Measurements from ENCODE around the gene AFTPH. TPM values are rescaled to one million over a fixed set of nuclear protein-coding genes. Genes with fewer than 3 reads are reported as not detected.

Gene AFTPH
- total RNA-seq, 2 experiments from 2014 or later, result 39.2 to 40.2 TPM

DNA sequence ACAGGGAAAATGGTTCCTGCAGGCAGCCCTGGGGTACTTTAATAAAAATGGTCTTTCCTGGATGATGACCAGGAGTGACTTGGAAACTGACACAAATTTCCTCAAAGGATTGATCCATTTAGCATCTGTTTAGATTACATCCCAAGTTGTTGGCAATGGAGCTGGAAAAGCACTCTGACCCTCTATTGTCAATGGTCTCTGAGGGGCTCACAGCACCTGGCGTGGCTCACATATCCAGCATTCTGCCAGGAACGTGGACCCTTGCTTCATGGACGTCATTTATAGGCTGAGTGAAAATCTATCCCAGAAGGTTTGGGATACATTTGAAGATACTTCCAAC lies 85.8 kb downstream of the AFTPH start:
- Mint-ChIP-seq H3K4me1 (peaks cover 29% of the 10 kb centered on the region), H3K9me3 (no peaks in the 10 kb centered on the region), H3K4me3 (peak overlapping the region; percentile 66), H3K36me3 (ENCODE audit: low read depth) (no peaks in the 10 kb centered on the region), H3K27ac (no peak overlapping the region), H3K27me3 (peaks cover 12% of the 10 kb centered on the region)
- no peak for DNase-seq
- CTCF ChIA-PET, result interaction anchor here (0.6 to 5.0 kb wide), 6 partner anchors 18 to 258 kb away, joined by 3 to 31 read pairs (median 4); partner anchors contain the start of genes AFTPH and SERTAD2
- POLR2A ChIA-PET, result interaction anchor here (0.9 to 5.1 kb wide), 7 partner anchors 8 to 283 kb away, joined by 3 to 54 read pairs (median 4); partner anchors contain the start of genes AFTPH and SERTAD2

DNA sequence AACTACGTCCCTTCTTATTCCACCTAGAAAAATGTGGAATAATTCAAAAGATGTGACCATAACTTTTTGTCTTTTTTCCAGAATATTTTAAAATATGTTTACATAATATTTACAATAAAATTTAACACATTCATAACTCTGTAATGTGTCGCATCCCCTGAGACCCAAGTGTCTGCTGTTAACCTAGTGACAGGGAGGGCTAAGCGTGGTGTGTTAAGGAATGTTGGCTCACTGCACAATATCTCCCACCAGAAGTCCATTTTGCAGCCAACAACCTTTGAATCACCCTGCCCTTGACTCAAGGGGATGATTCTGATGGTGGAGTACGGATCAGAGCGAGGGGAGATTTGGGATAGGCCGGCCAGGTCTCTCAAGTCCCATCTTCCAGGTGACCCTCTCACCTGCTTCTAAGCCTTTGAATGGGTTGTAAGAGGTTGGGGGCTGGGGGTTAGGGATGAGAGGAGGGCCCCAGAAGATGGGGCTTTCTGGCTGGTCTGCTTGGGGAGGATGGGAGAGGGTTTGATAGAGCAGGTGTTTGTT lies 86.3 kb downstream of the AFTPH start:
- POLR2A ChIA-PET, result interaction anchor here (1.8 kb wide), 1 partner anchor 8 kb away, joined by 9 read pairs; no protein-coding TSS in a partner anchor
- peak overlapping the region; percentile 66 for H3K4me3 Mint-ChIP-seq
- H3K4me1 Mint-ChIP-seq, result peaks cover 29% of the 10 kb centered on the region
- CTCF ChIA-PET, result interaction anchor here (2.0 to 5.0 kb wide), 3 partner anchors 18 to 42 kb away, joined by 5 to 31 read pairs (median 30); partner anchors contain the start of gene SERTAD2
- no peaks in the 10 kb centered on the region for H3K9me3 Mint-ChIP-seq
- H3K27me3 Mint-ChIP-seq, result peaks cover 12% of the 10 kb centered on the region
- no peaks in the 10 kb centered on the region for H3K36me3 Mint-ChIP-seq (ENCODE audit: low read depth)
- no peak for DNase-seq
- H3K27ac Mint-ChIP-seq, result no peak overlapping the region

DNA sequence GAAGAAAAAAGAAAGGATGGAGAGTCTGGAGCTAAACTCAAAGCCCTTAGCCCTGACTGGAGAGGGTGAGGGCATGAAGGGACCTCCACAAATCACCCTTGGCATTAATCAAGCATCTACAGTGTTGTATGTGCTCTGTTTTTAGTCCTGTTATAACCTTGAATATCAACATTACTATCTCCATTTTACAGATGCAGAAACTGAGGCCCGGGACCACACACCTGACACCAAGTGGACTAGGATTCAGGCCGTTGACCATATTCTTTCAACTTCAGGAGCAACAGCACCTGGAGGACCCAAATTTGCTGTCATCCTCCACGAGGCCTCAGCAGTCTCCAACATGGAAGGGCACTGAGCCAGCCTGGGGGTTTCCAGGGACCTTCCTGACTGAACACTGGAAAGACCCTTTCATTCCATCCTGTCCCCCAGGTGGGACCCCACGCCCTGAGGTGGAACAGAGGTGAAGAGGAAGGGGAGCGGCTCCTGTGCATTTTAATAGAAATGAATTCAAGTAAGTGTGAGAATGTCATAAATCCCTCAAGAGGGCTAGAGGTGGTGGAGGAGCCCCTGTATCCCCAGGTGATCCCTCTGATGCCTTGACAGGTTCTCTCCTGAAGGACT lies 88.6 kb downstream of the AFTPH start:
- H3K4me3 Mint-ChIP-seq, result no peak overlapping the region
- DNase-seq, result no peak
- H3K36me3 Mint-ChIP-seq (ENCODE audit: low read depth), result no peaks in the 10 kb centered on the region
- peaks cover 12% of the 10 kb centered on the region for H3K27me3 Mint-ChIP-seq
- peaks cover 10% of the 10 kb centered on the region for H3K4me1 Mint-ChIP-seq
- POLR2A ChIA-PET, result no interaction called here
- H3K9me3 Mint-ChIP-seq, result no peaks in the 10 kb centered on the region
- CTCF ChIA-PET, result no interaction called here
- no peak overlapping the region for H3K27ac Mint-ChIP-seq

DNA sequence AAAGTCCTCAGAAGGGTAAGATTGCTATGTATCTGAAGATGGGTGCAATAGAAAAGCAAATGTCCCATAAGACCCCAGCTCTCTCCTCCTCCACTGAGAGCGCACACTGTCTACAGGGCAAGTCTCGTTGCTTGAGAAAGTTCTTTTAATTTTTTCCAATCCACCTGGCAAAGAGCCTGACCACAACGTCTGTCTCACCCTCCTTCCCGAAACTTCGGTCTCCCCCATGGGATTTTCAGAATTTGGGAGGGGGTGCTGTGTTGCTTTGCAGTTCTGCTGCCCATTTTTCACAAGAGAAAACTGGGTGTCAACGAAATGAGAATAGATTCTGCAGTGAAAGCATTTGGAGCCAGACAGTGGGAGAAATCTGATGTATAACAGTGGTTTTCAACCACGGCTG lies 89.1 kb downstream of the AFTPH start:
- no peak for DNase-seq
- Mint-ChIP-seq H3K4me3 (no peak overlapping the region), H3K27ac (no peak overlapping the region), H3K9me3 (no peaks in the 10 kb centered on the region), H3K4me1 (peaks cover 4% of the 10 kb centered on the region), H3K36me3 (ENCODE audit: low read depth) (no peaks in the 10 kb centered on the region), H3K27me3 (peaks cover 12% of the 10 kb centered on the region)
- ChIA-PET POLR2A (no interaction called here), CTCF (no interaction called here)

DNA sequence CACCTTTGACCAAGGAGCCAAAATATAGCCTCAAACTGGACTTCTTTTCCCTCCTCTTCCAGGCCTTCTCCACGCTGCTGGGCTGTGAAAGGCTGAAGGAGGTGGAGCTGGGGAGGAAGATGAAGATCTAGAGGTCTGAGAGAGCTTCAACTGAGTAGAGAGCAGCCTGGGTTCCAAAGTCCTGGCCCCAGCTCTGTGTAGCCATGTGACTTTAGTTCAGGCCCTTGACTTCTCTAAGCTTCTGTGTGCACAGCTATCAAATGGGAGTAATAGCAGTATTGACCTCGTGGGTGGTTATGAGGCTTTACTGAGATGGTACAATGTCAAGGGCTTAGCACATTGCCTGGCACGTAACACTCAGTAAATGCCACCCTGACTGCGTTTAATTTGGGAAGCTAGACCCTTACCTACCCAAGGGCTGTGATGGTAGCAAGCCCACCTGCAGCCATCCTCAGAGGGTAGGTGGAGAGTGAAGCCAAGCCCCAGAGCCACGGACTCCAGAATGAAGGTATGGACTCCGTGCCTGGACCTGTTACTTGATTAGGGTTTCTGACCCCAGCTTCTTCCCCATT lies 91.2 kb downstream of the AFTPH start:
- H3K9me3 Mint-ChIP-seq, result no peaks in the 10 kb centered on the region
- DNase-seq, result no peak
- no peaks in the 10 kb centered on the region for H3K4me1 Mint-ChIP-seq
- peaks cover 19% of the 10 kb centered on the region for H3K27me3 Mint-ChIP-seq
- H3K4me3 Mint-ChIP-seq, result no peak overlapping the region
- no peaks in the 10 kb centered on the region for H3K36me3 Mint-ChIP-seq (ENCODE audit: low read depth)
- CTCF ChIA-PET, result interaction anchor here (1.1 to 1.5 kb wide), 2 partner anchors 32 to 216 kb away, joined by 3 to 4 read pairs; no protein-coding TSS in a partner anchor
- POLR2A ChIA-PET, result interaction anchor here (0.7 to 1.6 kb wide), 3 partner anchors 8 to 38 kb away, joined by 3 to 4 read pairs (median 4); partner anchors contain the start of gene SERTAD2
- no peak overlapping the region for H3K27ac Mint-ChIP-seq

DNA sequence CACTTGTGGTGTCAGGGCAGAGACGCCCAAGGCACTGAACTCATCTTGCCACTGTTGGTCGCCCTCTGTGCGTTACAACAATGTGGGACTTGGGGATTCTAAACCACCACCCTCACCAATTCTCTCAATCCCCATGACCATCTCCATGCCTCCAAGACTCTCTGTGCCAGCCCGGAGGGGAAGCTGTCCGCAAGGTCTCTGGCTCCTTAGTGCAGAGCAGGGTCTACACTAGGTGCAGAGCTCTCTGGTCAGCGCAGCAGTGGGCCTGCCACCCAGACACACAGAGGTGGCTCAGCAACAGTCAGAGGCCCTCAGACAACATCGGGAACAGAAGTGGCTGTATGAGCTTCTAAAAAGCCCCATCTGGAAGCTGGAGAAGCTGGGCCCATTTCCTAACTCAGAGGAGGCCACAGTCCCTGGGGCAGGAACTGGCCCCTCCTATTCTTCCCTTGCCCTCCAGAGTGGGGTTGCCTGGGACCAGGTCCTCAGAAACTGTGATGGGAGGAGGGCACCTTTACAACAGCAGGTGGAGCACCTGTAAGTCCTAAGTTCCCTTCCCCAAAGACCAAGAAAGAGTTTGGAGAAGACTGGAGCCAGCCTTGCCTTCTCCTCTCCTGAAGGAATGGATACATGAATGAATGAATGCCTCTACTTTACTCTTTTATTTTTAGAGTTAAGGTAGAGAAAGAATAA lies 91.9 kb downstream of the AFTPH start:
- DNase-seq, result no peak
- Mint-ChIP-seq H3K27me3 (peaks cover 14% of the 10 kb centered on the region), H3K9me3 (no peaks in the 10 kb centered on the region), H3K27ac (no peak overlapping the region), H3K4me1 (no peaks in the 10 kb centered on the region), H3K36me3 (ENCODE audit: low read depth) (no peaks in the 10 kb centered on the region), H3K4me3 (no peak overlapping the region)
- ChIA-PET POLR2A (interaction anchor here (0.7 to 1.3 kb wide), 4 partner anchors 9 to 92 kb away, joined by 3 read pairs; partner anchors contain the start of genes AFTPH and SERTAD2), CTCF (interaction anchor here (0.8 to 1.5 kb wide), 6 partner anchors 9 to 216 kb away, joined by 3 to 8 read pairs (median 3); no protein-coding TSS in a partner anchor)

DNA sequence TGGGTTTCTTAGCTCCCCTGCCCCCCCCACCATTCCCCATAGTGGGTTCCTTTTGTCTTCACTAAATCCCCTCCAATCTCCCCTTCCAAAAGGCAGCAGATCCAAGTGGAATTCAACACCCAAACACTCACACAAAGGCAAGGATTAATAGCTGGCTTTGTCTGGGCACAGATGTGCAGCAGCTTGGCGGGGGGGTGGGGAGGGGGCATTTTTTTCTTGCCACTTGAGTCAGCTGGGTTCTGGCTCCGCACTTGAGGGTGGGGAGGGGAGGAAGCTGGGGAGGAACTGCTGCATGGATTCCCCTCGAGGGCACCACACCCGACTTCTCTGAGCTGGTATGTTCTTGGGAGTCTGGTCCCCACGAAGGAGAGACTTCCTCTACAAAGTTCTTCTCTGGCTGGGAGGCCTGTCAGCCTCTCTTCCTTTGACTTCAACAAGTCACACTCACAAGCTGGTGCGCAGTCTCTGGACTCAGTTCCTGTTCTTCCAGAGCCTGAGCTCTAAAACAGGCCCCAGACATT lies 93.6 kb downstream of the AFTPH start:
- H3K27ac Mint-ChIP-seq, result no peak overlapping the region
- no peak overlapping the region for H3K4me3 Mint-ChIP-seq
- peaks cover 3% of the 10 kb centered on the region for H3K4me1 Mint-ChIP-seq
- no peak for DNase-seq
- H3K9me3 Mint-ChIP-seq, result no peaks in the 10 kb centered on the region
- ChIA-PET POLR2A (interaction anchor here (1.3 to 1.8 kb wide), 4 partner anchors 8 to 126 kb away, joined by 3 to 9 read pairs (median 6); no protein-coding TSS in a partner anchor), CTCF (interaction anchor here (0.9 to 1.7 kb wide), 3 partner anchors 10 to 258 kb away, joined by 3 to 6 read pairs (median 4); no protein-coding TSS in a partner anchor)
- H3K27me3 Mint-ChIP-seq, result peaks cover 13% of the 10 kb centered on the region
- H3K36me3 Mint-ChIP-seq (ENCODE audit: low read depth), result no peaks in the 10 kb centered on the region

DNA sequence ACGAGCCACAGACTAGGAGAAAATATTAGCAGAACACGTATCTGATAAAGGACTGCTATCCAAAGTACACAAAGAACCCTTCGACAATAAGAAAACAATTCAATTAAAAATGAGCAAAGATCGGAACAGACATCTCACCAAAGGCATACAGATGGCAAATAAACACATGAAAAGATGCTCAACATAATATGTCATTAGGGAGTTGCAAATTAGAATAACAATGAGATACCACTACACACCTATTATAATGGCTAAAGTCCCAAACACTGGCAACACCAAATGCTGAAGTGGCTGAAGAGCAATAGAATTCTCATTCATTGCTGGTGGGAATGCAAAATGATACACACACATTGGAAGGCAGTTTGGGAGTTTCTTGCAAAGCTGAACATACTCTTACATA lies 96.5 kb downstream of the AFTPH start:
- peaks cover 9% of the 10 kb centered on the region for H3K27me3 Mint-ChIP-seq
- no peak overlapping the region for H3K4me3 Mint-ChIP-seq
- H3K9me3 Mint-ChIP-seq, result no peaks in the 10 kb centered on the region
- POLR2A ChIA-PET, result no interaction called here
- H3K4me1 Mint-ChIP-seq, result peaks cover 3% of the 10 kb centered on the region
- no peak for DNase-seq
- no peaks in the 10 kb centered on the region for H3K36me3 Mint-ChIP-seq (ENCODE audit: low read depth)
- H3K27ac Mint-ChIP-seq, result no peak overlapping the region
- CTCF ChIA-PET, result no interaction called here

DNA sequence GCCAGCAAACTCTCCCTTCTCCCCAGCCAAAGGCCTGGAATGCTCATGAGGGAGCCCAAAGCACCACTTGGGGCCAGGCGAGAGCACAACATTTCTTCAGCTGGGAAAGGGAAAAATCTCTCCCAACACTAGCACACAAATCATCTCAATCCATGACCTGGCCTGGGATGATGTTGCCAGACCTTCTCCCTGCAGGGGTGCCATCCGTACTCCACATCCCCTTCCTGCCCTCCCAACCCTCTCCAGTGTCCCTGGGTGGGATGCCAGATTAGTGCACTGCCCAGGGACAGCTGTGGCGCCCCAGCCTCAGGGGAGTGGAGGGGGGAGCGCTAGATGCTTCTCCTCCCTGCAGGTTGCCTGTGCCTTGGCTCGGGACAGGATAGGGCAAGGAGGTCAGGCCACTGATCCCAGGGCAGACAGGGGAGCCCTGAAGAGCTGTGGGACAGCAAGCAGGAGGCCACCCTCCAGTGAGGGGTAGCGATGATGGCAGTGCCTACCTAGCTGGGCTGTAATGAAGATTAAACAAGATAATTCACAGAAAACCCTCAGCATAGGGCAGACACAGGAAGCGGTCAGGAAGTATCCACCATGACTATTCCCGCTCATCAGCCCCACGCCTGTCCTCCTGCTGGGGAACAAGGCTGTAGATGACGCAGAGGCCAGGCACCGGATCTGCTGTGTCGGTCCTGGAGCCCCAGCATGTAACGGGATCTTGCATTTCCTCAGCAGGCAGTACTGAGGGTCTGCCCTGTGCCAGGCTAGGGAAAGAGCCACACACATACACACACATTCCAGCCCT lies 98.5 kb downstream of the AFTPH start:
- DNase-seq, result peak; percentile 12
- POLR2A ChIA-PET, result interaction anchor here (1.3 kb wide), 1 partner anchor 17 kb away, joined by 3 read pairs; no protein-coding TSS in a partner anchor
- CTCF ChIA-PET, result no interaction called here
- no peak overlapping the region for H3K4me3 Mint-ChIP-seq
- H3K4me1 Mint-ChIP-seq, result peaks cover 3% of the 10 kb centered on the region
- no peaks in the 10 kb centered on the region for H3K9me3 Mint-ChIP-seq
- H3K27me3 Mint-ChIP-seq, result peaks cover 9% of the 10 kb centered on the region
- H3K27ac Mint-ChIP-seq, result no peak overlapping the region
- no peaks in the 10 kb centered on the region for H3K36me3 Mint-ChIP-seq (ENCODE audit: low read depth)

DNA sequence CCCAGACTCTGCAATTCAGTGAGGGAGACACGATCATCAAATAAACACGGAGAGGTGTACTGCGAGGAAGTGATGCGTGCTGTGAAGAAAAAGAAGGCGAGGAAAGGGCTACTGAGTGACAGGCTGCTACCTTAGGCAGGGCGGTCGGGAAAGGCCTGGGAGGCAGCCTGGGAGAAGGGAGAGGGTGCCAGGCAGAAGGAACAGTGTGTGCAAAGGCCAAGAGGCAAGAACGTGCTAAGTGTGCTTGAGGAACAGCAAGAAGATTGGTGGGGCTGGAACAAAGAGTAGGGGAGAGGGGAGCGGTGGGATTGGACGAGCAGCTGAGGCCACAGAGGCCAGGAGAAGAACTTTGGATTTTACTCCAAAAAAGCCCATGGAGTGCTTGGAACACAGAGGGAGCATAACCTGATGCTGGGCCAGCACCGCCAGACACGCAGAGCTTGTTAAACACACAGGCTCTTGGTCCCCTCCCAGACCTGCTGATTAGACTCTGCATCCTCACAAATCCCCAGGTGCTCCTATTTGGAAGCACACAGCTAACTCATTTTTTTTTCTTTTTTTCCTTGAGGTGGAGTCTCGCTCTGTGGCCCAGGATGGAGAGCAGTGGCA lies 99.2 kb downstream of the AFTPH start:
- DNase-seq, result no peak
- Mint-ChIP-seq H3K4me1 (peaks cover 3% of the 10 kb centered on the region), H3K27me3 (peaks cover 9% of the 10 kb centered on the region), H3K27ac (no peak overlapping the region), H3K36me3 (ENCODE audit: low read depth) (no peaks in the 10 kb centered on the region), H3K9me3 (no peaks in the 10 kb centered on the region), H3K4me3 (no peak overlapping the region)
- POLR2A ChIA-PET, result interaction anchor here (1.3 kb wide), 1 partner anchor 18 kb away, joined by 3 read pairs; no protein-coding TSS in a partner anchor
- CTCF ChIA-PET, result no interaction called here

DNA sequence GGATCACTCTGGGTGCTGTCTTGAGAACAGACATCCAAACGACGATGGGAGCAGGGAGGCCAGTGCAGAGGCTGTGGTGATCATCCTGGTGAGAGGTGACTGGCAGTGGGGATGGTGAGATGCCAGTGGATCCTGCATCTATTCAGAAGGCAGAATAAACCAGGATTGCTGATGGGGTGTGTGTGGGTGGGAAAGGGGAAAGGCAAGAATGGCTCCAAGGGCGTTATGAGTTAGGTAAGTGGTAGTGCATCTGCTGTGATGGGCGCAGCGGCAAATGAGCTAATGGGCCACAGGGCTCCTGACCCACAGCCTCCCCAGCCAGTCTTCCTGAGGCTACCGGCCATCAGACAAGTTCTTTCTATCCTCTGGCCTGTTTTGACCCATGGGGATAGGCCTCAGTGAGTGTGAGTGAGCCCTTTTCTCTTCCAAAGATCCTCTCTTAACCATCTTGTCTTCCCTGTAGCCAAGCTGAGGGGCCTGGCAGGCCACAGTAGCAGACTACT lies 100.0 kb downstream of the AFTPH start:
- Mint-ChIP-seq H3K36me3 (ENCODE audit: low read depth) (no peaks in the 10 kb centered on the region), H3K27me3 (peaks cover 6% of the 10 kb centered on the region), H3K4me1 (peaks cover 3% of the 10 kb centered on the region), H3K9me3 (no peaks in the 10 kb centered on the region), H3K27ac (no peak overlapping the region), H3K4me3 (no peak overlapping the region)
- ChIA-PET POLR2A (interaction anchor here (0.8 to 1.3 kb wide), 2 partner anchors 18 to 40 kb away, joined by 3 read pairs; no protein-coding TSS in a partner anchor), CTCF (interaction anchor here (0.9 kb wide), 1 partner anchor 10 kb away, joined by 3 read pairs; no protein-coding TSS in a partner anchor)
- DNase-seq, result peak; percentile 14

All from activated CD4-positive, alpha-beta memory T cell treated with anti-CD3 and anti-CD28 coated beads, Interleukin-2, amount 10 ng/mL, durations not matched to agents 7 days and 5 days (primary cell).